ENCODE data around the gene LRRC63. TPM values are rescaled to one million over a fixed set of nuclear protein-coding genes. Genes with fewer than 3 reads are reported as not detected.
A peak's percentile ranks its signal among the peaks of the same experiment; 100 is the strongest.
"Not testable (repeated sequence)": the region's sequence is repeated elsewhere in the genome, so short reads cannot be mapped to it uniquely, and the experiment has no call there.

Gene LRRC63
- total RNA-seq, result 1 to 10 TPM in 1 of 4 donors, not detected in 3; 1.0 TPM

GRCh38 chr13:46211483-46212351 is at the start of gene LRRC63:
Gene LRRC63 (plus strand): TSS chr13:46211928. CDS start chr13:46213035, 1,107 bp downstream.
- DNase-seq (ENCODE audit: low spot score) (peak; percentile 55), ATAC-seq (ENCODE audit: low FRiP score) (peak; percentile 99)
- no peak for TF ChIP-seq CTCF (IDR thresholded peaks at IDR 0.05)

GRCh38 chr13:46162741-46163140 is 49.0 kb upstream of the LRRC63 start:
- DNase-seq (ENCODE audit: low spot score); ATAC-seq (ENCODE audit: low FRiP score): not testable (repeated sequence)

- ATAC-seq (ENCODE audit: low FRiP score) (no peak), DNase-seq (ENCODE audit: low spot score) (no peak)
- no peak for TF ChIP-seq CTCF (IDR thresholded peaks at IDR 0.05)
These were observed 47.1 kb upstream of the LRRC63 start for GRCh38 chr13:46164661-46165060.

- DNase-seq (ENCODE audit: low spot score) (no peak), ATAC-seq (ENCODE audit: low FRiP score) (no peak)
- no peak for TF ChIP-seq CTCF (IDR thresholded peaks at IDR 0.05)
These were observed 46.1 kb upstream of the LRRC63 start for GRCh38 chr13:46165485-46166223.

GRCh38 chr13:46166224-46166584 is 45.5 kb upstream of the LRRC63 start:
- ATAC-seq (ENCODE audit: low FRiP score), result no peak
- no peak for DNase-seq (ENCODE audit: low spot score)
- no peak for TF ChIP-seq CTCF (IDR thresholded peaks at IDR 0.05)

GRCh38 chr13:46166947-46167610 is 44.6 kb upstream of the LRRC63 start:
- no peak for TF ChIP-seq CTCF (IDR thresholded peaks at IDR 0.05)
- no peak for ATAC-seq (ENCODE audit: low FRiP score)
- no peak for DNase-seq (ENCODE audit: low spot score)

GRCh38 chr13:46168341-46168740 is 43.4 kb upstream of the LRRC63 start:
- TF ChIP-seq CTCF (IDR thresholded peaks at IDR 0.05), result no peak
- DNase-seq (ENCODE audit: low spot score), result no peak
- peak; percentile 93 for ATAC-seq (ENCODE audit: low FRiP score)
